GM23338 (cell line): ENCODE data around the gene FBXW7. TPM values are rescaled to one million over a fixed set of nuclear protein-coding genes. Genes with fewer than 3 reads are reported as not detected.

Source experiments
- ATAC-seq: fragments of 200-7000 bp; cut with Tn5 transposase; 3 replicates; pipeline ENCODE4 v1.9.1; 2020
- DNase-seq: peaks from one replicate; pipeline ENCODE4 v3.0.0-alpha.2; 2015; ENCODE audit warnings: low spot score
- H2AFZ ChIP-seq: fragments of 200-600 bp; sonication (generic); 2 replicates; pipeline ENCODE4 v1.8.0; 2016; ENCODE audit warnings: antibody characterized with exemption, mild to moderate bottlenecking, moderate library complexity
- H3F3A ChIP-seq: fragments of 200-600 bp; sonication (generic); replicated peaks from 2 replicates; pipeline ENCODE4 v1.8.0; 2017; ENCODE audit warnings: antibody characterized with exemption, mixed run types, low read depth
- H3K27ac ChIP-seq: fragments of 200-600 bp; sonication (generic); 2 replicates; pipeline ENCODE4 v1.6.1; 2016; ENCODE audit warnings: low read depth
- H3K27me3 ChIP-seq: fragments of 200-600 bp; sonication (generic); 2 replicates; pipeline ENCODE4 v1.8.0; 2016; ENCODE audit warnings: mild to moderate bottlenecking, mixed run types, moderate library complexity; ENCODE audit not compliant: insufficient read depth
- H3K36me3 ChIP-seq: fragments of 200-600 bp; sonication (generic); 2 replicates; pipeline ENCODE4 v1.8.0; 2016; ENCODE audit warnings: mild to moderate bottlenecking; ENCODE audit not compliant: insufficient read depth
- H3K4me1 ChIP-seq: fragments of 200-600 bp; sonication (generic); 2 replicates; pipeline ENCODE4 v1.8.0; 2016; ENCODE audit warnings: mild to moderate bottlenecking, moderate library complexity; ENCODE audit not compliant: insufficient read depth
- H3K4me2 ChIP-seq: fragments of 200-600 bp; sonication (generic); 2 replicates; pipeline ENCODE4 v1.7.1; 2017; ENCODE audit warnings: mixed run types
- H3K4me3 ChIP-seq: fragments of 200-600 bp; sonication (generic); 2 replicates; pipeline ENCODE4 v1.6.1; 2016; ENCODE audit warnings: mixed run types
- H3K79me2 ChIP-seq: fragments of 200-600 bp; sonication (generic); replicated peaks from 2 replicates; pipeline ENCODE4 v1.8.0; 2017; ENCODE audit warnings: mild to moderate bottlenecking; ENCODE audit not compliant: insufficient read depth
- H3K9me2 ChIP-seq: fragments of 200-600 bp; sonication (generic); 2 replicates; pipeline ENCODE4 v1.8.0; 2017; ENCODE audit not compliant: insufficient read depth
- H4K20me1 ChIP-seq: fragments of 200-600 bp; sonication (generic); replicated peaks from 2 replicates; pipeline ENCODE4 v1.8.0; 2017; ENCODE audit warnings: mild to moderate bottlenecking; ENCODE audit not compliant: insufficient read depth
- H3K27ac Mint-ChIP-seq: 2 replicates; pipeline ENCODE4 v1.8.0; 2020; ENCODE audit warnings: inconsistent platforms, mild to moderate bottlenecking, moderate library complexity, mixed read lengths
- H3K27me3 Mint-ChIP-seq: 3 replicates; pipeline ENCODE4 v1.8.0; 2022; ENCODE audit warnings: low read depth, mild to moderate bottlenecking, moderate library complexity, mixed read lengths, inconsistent platforms; ENCODE audit not compliant: insufficient read depth, poor library complexity
- H3K36me3 Mint-ChIP-seq: 3 replicates; pipeline ENCODE4 v1.8.0; 2021; ENCODE audit warnings: low read depth, mild to moderate bottlenecking, inconsistent platforms, moderate library complexity, mixed read lengths
- H3K4me1 Mint-ChIP-seq: 3 replicates; pipeline ENCODE4 v1.8.0; 2020; ENCODE audit warnings: mild to moderate bottlenecking, inconsistent platforms, mixed read lengths
- H3K4me3 Mint-ChIP-seq: 3 replicates; pipeline ENCODE4 v1.8.0; 2021; ENCODE audit warnings: moderate library complexity, mild to moderate bottlenecking, inconsistent platforms, mixed read lengths
- H3K9me3 Mint-ChIP-seq: 3 replicates; pipeline ENCODE4 v1.8.0; 2020; ENCODE audit warnings: moderate library complexity, mild to moderate bottlenecking, inconsistent platforms, mixed read lengths
- CREB1 ChIP-seq: fragments of 250-450 bp; sonication (Bioruptor Pico); IDR thresholded peaks from 2 replicates; pipeline ENCODE4 v1.5.0; 2020; ENCODE audit warnings: low read depth, mild to moderate bottlenecking, moderate library complexity
- EZH2 ChIP-seq: fragments of 200-600 bp; sonication (generic); IDR thresholded peaks from one replicate; pipeline ENCODE4 v1.8.0; 2017; ENCODE audit warnings: antibody characterized with exemption, mild to moderate bottlenecking, low read depth; ENCODE audit not compliant: unreplicated experiment
- EZH2phosphoT487 ChIP-seq: fragments of 200-600 bp; sonication (generic); IDR thresholded peaks from one replicate; pipeline ENCODE4 v1.8.1; 2018; ENCODE audit warnings: antibody characterized with exemption; ENCODE audit not compliant: unreplicated experiment
- JUNB ChIP-seq: IDR thresholded peaks from one replicate; pipeline ENCODE4 v1.6.1; 2016; ENCODE audit warnings: antibody characterized with exemption; ENCODE audit not compliant: unreplicated experiment
- NANOG ChIP-seq: IDR thresholded peaks from 2 replicates; pipeline ENCODE4 v1.6.1; 2016; ENCODE audit warnings: antibody characterized with exemption, borderline replicate concordance
- POLR2AphosphoS5 ChIP-seq: IDR thresholded peaks from 2 replicates; pipeline ENCODE4 v1.6.1; 2016; ENCODE audit warnings: antibody characterized with exemption, low read depth
- REST ChIP-seq: IDR thresholded peaks from one replicate; pipeline ENCODE4 v1.6.1; 2018; ENCODE audit warnings: antibody characterized with exemption; ENCODE audit not compliant: unreplicated experiment
- STAT1 ChIP-seq: IDR thresholded peaks from one replicate; pipeline ENCODE4 v1.6.1; 2016; ENCODE audit warnings: antibody characterized with exemption; ENCODE audit not compliant: unreplicated experiment
- ZNF114 ChIP-seq: fragments of 250-450 bp; sonication (Bioruptor Pico); IDR thresholded peaks from 2 replicates; pipeline ENCODE4 v1.5.0; 2020; ENCODE audit warnings: mild to moderate bottlenecking, moderate library complexity
- ZNF331 ChIP-seq: fragments of 250-450 bp; sonication (Bioruptor Pico); IDR thresholded peaks from 2 replicates; pipeline ENCODE4 v1.5.0; 2020; ENCODE audit warnings: low read depth, mild to moderate bottlenecking, moderate library complexity
- polyA plus RNA-seq: library from polyadenylated mRNA; unstranded; fragments of >200 nt; fragmentation: Nextera tagmentation; extraction: Ambion mirVana; gene quantifications from 2 replicates; pipeline ENCODE4 v1.2.1, GENCODE V29; 2016
- total RNA-seq: library from RNA; depleted of rRNA; stranded (reverse); fragments of >200 nt; shearing (Covaris generic); gene quantifications from 2 replicates; pipeline ENCODE4 v1.2.3, GENCODE V29; 2014
- TF ChIP-seq, protein P1 (sequence below): IDR thresholded peaks from 2 replicates; pipeline ENCODE4 v1.6.1; 2016; ENCODE audit warnings: antibody characterized with exemption
- TF ChIP-seq, protein P2 (sequence below): fragments of 250-450 bp; sonication (Bioruptor Pico); IDR thresholded peaks from 2 replicates; pipeline ENCODE4 v1.5.0; 2020; ENCODE audit warnings: mild to moderate bottlenecking, moderate library complexity
- TF ChIP-seq, protein P3 (sequence below), 2 experiments: fragments of 200-600 bp in 1 of 2; sonication (generic) in 1 of 2; conservative IDR thresholded peaks; 2 replicates each; pipeline versions ENCODE4 v1.5.1 to v1.6.1; 2016 to 2017; ENCODE audit warnings: antibody characterized with exemption in 2 of 2, low read depth in 2 of 2, mild to moderate bottlenecking in 2 of 2, moderate library complexity in 1 of 2

The FBXW7 gene
- total and polyA plus RNA-seq, 2 experiments from 2014 or later = 25.8 to 34.7 TPM

- Mint-ChIP-seq H3K4me3 (no peak overlapping the region), H3K36me3 (peaks cover 4% of the 10 kb centered on the region; the same call in 2 of the 3 replicates), H3K4me1 (peaks cover 2% of the 10 kb centered on the region; the same call in 2 of the 3 replicates), H3K27me3 (no peaks in the 10 kb centered on the region), H3K27ac (no peak overlapping the region), H3K9me3 (peaks cover 4% of the 10 kb centered on the region; the same call in 2 of the 3 replicates)
- Histone ChIP-seq H3K9me2 (no peaks in the 10 kb centered on the region), H3K27me3 (no peaks in the 10 kb centered on the region), H3K4me2 (no peak overlapping the region), H3K79me2 (peaks cover 8% of the 10 kb centered on the region; the same call in 1 of the 2 replicates), H3K4me3 (no peak overlapping the region), H3K27ac (no peak overlapping the region), H3K36me3 (no peaks in the 10 kb centered on the region), H3K4me1 (peaks cover 7% of the 10 kb centered on the region), H4K20me1 (no peaks in the 10 kb centered on the region; the same call in 1 of the 2 replicates), H3F3A (no peaks in the 10 kb centered on the region), H2AFZ (no peak overlapping the region)
- TF ChIP-seq, protein P1, sequence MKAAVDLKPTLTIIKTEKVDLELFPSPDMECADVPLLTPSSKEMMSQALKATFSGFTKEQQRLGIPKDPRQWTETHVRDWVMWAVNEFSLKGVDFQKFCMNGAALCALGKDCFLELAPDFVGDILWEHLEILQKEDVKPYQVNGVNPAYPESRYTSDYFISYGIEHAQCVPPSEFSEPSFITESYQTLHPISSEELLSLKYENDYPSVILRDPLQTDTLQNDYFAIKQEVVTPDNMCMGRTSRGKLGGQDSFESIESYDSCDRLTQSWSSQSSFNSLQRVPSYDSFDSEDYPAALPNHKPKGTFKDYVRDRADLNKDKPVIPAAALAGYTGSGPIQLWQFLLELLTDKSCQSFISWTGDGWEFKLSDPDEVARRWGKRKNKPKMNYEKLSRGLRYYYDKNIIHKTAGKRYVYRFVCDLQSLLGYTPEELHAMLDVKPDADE = no peak
- TF ChIP-seq POLR2AphosphoS5 = no peak
- TF ChIP-seq NANOG = no peak
- TF ChIP-seq STAT1 = no peak
- TF ChIP-seq, protein P2, sequence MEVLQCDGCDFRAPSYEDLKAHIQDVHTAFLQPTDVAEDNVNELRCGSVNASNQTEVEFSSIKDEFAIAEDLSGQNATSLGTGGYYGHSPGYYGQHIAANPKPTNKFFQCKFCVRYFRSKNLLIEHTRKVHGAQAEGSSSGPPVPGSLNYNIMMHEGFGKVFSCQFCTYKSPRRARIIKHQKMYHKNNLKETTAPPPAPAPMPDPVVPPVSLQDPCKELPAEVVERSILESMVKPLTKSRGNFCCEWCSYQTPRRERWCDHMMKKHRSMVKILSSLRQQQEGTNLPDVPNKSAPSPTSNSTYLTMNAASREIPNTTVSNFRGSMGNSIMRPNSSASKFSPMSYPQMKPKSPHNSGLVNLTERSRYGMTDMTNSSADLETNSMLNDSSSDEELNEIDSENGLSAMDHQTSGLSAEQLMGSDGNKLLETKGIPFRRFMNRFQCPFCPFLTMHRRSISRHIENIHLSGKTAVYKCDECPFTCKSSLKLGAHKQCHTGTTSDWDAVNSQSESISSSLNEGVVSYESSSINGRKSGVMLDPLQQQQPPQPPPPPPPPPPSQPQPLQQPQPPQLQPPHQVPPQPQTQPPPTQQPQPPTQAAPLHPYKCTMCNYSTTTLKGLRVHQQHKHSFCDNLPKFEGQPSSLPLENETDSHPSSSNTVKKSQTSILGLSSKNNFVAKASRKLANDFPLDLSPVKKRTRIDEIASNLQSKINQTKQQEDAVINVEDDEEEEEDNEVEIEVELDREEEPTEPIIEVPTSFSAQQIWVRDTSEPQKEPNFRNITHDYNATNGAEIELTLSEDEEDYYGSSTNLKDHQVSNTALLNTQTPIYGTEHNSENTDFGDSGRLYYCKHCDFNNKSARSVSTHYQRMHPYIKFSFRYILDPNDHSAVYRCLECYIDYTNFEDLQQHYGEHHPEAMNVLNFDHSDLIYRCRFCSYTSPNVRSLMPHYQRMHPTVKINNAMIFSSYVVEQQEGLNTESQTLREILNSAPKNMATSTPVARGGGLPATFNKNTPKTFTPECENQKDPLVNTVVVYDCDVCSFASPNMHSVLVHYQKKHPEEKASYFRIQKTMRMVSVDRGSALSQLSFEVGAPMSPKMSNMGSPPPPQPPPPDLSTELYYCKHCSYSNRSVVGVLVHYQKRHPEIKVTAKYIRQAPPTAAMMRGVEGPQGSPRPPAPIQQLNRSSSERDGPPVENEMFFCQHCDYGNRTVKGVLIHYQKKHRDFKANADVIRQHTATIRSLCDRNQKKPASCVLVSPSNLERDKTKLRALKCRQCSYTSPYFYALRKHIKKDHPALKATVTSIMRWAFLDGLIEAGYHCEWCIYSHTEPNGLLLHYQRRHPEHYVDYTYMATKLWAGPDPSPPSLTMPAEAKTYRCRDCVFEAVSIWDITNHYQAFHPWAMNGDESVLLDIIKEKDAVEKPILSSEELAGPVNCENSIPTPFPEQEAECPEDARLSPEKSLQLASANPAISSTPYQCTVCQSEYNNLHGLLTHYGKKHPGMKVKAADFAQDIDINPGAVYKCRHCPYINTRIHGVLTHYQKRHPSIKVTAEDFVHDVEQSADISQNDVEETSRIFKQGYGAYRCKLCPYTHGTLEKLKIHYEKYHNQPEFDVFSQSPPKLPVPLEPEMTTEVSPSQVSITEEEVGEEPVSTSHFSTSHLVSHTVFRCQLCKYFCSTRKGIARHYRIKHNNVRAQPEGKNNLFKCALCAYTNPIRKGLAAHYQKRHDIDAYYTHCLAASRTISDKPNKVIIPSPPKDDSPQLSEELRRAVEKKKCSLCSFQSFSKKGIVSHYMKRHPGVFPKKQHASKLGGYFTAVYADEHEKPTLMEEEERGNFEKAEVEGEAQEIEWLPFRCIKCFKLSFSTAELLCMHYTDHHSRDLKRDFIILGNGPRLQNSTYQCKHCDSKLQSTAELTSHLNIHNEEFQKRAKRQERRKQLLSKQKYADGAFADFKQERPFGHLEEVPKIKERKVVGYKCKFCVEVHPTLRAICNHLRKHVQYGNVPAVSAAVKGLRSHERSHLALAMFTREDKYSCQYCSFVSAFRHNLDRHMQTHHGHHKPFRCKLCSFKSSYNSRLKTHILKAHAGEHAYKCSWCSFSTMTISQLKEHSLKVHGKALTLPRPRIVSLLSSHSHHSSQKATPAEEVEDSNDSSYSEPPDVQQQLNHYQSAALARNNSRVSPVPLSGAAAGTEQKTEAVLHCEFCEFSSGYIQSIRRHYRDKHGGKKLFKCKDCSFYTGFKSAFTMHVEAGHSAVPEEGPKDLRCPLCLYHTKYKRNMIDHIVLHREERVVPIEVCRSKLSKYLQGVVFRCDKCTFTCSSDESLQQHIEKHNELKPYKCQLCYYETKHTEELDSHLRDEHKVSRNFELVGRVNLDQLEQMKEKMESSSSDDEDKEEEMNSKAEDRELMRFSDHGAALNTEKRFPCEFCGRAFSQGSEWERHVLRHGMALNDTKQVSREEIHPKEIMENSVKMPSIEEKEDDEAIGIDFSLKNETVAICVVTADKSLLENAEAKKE = no peak
- no peak for TF ChIP-seq ZNF114 (CRISPR knock-in tag)
- TF ChIP-seq EZH2 = no peak
- TF ChIP-seq CREB1 (CRISPR knock-in tag) = no peak
- no peak for TF ChIP-seq EZH2phosphoT487
- no peak for TF ChIP-seq JUNB
- no peak for TF ChIP-seq ZNF331 (CRISPR knock-in tag)
- TF ChIP-seq, protein P3, sequence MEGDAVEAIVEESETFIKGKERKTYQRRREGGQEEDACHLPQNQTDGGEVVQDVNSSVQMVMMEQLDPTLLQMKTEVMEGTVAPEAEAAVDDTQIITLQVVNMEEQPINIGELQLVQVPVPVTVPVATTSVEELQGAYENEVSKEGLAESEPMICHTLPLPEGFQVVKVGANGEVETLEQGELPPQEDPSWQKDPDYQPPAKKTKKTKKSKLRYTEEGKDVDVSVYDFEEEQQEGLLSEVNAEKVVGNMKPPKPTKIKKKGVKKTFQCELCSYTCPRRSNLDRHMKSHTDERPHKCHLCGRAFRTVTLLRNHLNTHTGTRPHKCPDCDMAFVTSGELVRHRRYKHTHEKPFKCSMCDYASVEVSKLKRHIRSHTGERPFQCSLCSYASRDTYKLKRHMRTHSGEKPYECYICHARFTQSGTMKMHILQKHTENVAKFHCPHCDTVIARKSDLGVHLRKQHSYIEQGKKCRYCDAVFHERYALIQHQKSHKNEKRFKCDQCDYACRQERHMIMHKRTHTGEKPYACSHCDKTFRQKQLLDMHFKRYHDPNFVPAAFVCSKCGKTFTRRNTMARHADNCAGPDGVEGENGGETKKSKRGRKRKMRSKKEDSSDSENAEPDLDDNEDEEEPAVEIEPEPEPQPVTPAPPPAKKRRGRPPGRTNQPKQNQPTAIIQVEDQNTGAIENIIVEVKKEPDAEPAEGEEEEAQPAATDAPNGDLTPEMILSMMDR (conservative IDR thresholded peaks at IDR 0.05; ENCODE audit: low read depth in 2 of 2) = no peak
- TF ChIP-seq REST = no peak
- DNase-seq = no peak
- ATAC-seq = no peak
Observed at GRCh38 chr4:152364883-152365282, 171.0 kb downstream of the FBXW7 start.
